Fibroblast of the aortic adventitia (primary cell): ENCODE data around the gene ZXDA. TPM values are rescaled to one million over a fixed set of nuclear protein-coding genes. Genes with fewer than 3 reads are reported as not detected.
A peak's percentile ranks its signal among the peaks of the same experiment; 100 is the strongest.
"Not testable (repeated sequence)": the region's sequence is repeated elsewhere in the genome, so short reads cannot be mapped to it uniquely, and the experiment has no call there.

Experiments
- DNase-seq: peaks from one replicate; pipeline ENCODE4 v3.0.0-alpha.2; 2010; ENCODE audit warnings: low read depth
- H3K4me3 ChIP-seq: 2 replicates; pipeline ENCODE4 v1.5.1; 2011; ENCODE audit warnings: low read depth, mild to moderate bottlenecking, control low read depth, low read length, moderate library complexity
- CTCF ChIP-seq: IDR thresholded peaks from 2 replicates; pipeline ENCODE4 v1.5.1; 2011; ENCODE audit warnings: mild to moderate bottlenecking, low read length, control low read depth, inconsistent platforms; ENCODE audit not compliant: insufficient read depth
- total RNA-seq: library from RNA; depleted of rRNA; stranded (reverse); fragments of >200 nt; gene quantifications from 2 replicates; pipeline ENCODE4 v1.2.3, GENCODE V29; 2012; ENCODE audit warnings: low replicate concordance

Gene ZXDA
- total RNA-seq, 1 donor, result 7.6 TPM

DNA sequence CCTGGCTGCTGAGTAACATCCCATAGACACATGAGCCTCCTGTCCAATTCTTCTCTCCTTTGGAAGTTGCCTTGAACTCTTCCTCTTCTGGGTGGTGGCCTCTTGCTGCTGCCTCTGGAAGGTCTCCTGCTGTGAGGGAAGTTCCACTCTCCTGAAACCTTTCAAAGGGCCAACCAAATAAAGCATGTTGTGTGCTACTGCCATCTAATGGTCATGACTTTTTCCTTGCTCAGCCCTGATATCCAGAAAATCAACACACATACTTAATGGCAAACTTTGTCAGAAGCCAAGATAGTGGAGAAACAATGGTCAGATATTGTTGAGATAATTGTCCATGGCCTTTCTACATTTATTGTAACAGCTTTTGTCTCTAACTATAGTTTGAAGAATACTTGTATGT is 19.1 kb upstream of the ZXDA start:
- H3K4me3 ChIP-seq, result no peak overlapping the region
- DNase-seq, result peak; percentile 57
- TF ChIP-seq CTCF, result peak; percentile 63

DNA sequence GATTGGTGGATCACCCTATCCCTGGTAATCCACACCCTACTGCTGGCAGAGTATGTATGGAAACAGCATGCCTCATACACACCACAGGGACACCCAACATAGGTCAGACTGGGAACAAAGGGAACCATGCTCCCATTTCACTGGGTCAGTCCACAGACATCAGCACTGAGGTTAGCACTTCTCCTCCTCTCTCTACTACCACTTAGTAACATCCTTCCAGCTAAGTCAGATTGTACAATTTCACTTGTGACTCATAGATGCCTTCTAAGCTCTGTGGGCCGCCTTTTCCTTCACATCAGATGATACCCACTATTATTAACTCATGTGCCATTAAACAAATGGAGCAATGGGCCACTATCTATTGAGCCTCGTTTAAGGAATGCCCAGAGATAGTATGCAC is 15.5 kb upstream of the ZXDA start:
- no peak for DNase-seq
- TF ChIP-seq CTCF, result no peak

DNA sequence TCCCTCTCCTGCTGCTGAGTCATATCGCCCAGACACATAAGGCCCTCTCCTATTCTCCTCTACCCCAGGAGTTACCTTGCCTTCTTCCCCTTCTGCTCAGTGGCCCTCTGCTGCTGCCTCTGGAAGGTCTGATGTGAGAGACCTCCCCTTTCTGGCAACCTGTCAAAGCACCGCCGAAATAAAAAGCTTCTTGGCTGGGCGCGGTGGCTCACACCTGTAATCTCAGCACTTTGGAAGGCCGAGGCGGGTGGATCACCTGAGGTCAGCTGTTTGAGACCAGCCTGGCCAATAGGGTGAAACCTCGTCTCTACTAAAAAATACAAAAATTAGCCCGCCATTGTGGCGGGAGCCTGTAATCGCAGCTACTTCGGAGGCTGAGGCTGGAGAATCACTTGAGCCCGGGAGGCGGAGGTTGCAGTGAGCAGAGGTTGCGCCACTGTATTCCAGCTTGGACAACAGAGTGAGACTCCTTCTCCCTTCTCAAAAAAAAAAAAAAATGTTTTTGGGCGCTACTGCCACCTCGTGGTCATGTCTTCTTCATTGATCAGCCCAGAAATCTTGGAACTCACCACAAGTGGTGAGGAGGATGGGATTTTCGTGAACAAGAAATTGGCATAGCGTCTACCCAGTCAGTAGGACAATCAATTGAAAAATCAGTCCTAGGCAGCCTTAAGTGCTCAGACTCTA is 8.6 kb upstream of the ZXDA start:
- peak; percentile 50 for TF ChIP-seq CTCF
- peak; percentile 59 for DNase-seq
- H3K4me3 ChIP-seq, result no peak overlapping the region

More for the DNA sequence above, 15.5 kb upstream of the ZXDA start:
- H3K4me3 ChIP-seq, result no peak overlapping the region

GRCh38 chrX:57915680-57916079 is 5.4 kb upstream of the ZXDA start:
- DNase-seq, result no peak
- TF ChIP-seq CTCF, result no peak
- H3K4me3 ChIP-seq, result no peak overlapping the region

DNA sequence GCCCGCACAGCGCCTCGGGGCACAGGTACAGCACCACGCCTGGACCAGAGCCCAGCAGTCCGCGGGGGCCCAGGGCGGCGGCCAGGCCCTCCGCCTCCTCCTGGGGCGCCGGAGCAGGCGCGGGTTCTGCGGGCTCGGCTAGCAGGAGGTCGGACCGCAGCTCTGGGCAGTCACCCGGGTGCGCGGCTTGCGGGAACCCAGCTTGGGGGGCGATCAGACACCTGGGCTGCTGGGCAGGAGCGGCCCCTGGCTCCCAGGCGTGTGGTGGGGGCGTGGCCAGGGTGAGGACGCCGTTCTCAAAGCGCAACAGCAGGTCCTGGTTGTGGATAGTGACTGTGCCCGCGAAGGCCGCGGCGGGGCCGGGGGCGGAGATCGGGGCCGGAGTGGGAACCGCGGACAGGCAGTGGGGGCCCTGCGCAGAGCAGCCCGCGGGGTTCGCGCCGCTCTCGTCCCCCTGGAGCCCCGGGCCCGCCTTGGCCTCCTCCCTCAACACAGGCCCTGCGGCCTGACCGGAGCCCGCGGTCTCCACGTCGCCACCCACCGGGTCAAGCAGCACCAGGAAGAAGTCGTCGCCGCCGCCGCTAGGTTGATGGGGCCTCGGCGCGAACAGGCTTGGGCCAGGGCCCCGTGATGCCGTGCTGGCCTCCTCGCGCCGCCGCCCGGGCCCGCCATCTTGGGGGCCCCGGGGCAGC is 517 bp downstream of the ZXDA start:
- peak overlapping the region; percentile 60 for H3K4me3 ChIP-seq
- DNase-seq, result not testable (repeated sequence)

GRCh38 chrX:57908972-57909594 is 1.2 kb downstream of the ZXDA start:
- H3K4me3 ChIP-seq, result peak overlapping the region; percentile 60
- not testable (repeated sequence) for DNase-seq

DNA sequence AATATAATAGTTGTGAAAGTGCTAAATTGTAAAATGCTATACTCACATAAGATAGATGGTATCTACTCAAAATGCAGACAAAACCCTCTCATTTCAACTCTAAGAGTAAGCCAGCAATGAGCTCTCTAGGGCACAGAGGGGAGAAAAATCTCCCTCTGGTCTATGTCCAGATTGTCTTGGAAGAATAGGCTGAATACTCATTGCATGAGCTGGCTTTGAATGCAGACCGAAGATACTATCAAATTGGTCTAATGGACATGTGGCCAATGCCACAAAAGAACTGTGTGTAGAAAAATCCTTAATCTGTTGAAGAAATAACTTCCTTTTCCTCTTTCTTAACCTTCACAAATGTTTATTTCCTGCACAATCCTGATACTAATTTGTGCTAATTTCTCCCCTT is 3.5 kb downstream of the ZXDA start:
- peak; percentile 81 for DNase-seq
- TF ChIP-seq CTCF, result no peak
- H3K4me3 ChIP-seq, result no peak overlapping the region

DNA sequence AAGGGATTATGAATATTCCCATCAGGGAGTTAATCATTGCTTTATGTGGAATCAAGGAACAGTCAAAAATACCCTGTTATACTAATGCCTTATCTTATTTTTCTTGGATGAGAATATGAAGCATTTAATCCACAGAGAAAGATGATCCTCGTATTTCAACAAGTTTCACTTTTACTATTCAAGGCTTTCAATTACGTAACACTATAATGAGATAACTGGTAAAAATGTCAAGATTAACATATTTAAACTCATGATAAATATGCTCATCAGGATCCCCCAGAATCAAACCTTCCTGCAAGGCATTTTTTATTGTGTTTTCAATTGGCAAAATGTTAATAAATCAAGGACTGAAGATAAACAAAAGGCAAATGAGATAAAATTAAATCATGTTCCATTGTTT is 5.1 kb downstream of the ZXDA start:
- peak; percentile 32 for DNase-seq
- no peak for TF ChIP-seq CTCF
- H3K4me3 ChIP-seq, result no peak overlapping the region
